Measurements from ENCODE around the gene YPEL1. TPM values are rescaled to one million over a fixed set of nuclear protein-coding genes. Genes with fewer than 3 reads are reported as not detected.

YPEL1 gene
- total RNA-seq, result 1 to 10 TPM; 2.2 to 2.9 TPM

DNA sequence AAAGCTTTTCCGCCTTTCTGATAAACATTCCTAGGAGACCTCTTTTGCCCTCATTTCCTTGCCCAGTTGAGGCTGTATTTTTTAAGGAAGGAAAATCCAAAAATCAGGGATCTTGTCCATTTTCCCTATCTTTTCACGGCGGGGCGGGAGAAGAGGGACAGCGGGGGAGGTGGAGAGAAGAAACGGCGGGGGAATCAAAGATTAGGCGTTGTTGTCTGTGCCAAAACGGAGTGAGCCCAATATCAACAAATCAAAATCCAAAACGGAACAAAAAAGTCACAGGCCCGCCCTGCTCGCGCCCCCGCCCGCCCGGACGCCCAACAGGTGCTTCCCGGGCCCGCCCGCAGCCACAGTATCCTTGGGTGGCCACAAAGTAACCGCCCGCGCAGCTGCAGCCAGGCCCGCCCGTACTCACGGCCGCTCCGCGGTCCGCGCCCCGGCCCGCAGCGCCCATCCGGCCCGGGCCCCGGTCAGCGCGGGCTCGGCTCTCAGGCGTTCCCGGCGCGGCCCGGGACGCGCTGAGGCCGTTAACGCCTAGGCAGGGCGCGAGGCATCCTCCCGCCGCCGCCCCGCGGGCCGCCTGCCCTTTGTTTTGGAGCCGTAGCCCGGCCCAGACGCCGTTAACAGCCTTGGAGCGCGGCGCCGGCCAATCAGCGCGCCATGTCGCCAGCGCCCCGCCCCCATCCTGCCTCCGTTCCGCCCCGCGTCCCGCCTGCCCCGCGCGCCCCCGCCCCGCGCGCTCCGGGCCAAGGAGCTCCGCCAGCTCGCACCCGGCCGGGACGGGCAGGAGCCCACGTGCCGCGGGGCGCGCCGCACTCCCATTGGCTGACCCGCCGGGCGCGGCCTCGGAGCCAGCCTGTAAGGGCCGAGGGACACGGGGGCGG lies at the start of gene YPEL1:
Gene YPEL1 (minus strand): TSS at position 595 of the 884 bp plus-strand sequence. CDS start 25,050 bp downstream, outside the sequence.
- H3K27me3 ChIP-seq, result no peaks in the 10 kb centered on the region
- no peaks in the 10 kb centered on the region for H3K9me3 ChIP-seq
- no peaks in the 10 kb centered on the region for H3K4me1 ChIP-seq
- H3K27ac ChIP-seq, result peak within 1 kb of the TSS; percentile 72
- H3K9ac ChIP-seq (ENCODE audit: low read depth in 2 of 2, low read length in 2 of 2), result peak within 1 kb of the TSS; percentile 58
- peak within 1 kb of the TSS; percentile 66 for H3K4me3 ChIP-seq
- TF ChIP-seq, protein P1, sequence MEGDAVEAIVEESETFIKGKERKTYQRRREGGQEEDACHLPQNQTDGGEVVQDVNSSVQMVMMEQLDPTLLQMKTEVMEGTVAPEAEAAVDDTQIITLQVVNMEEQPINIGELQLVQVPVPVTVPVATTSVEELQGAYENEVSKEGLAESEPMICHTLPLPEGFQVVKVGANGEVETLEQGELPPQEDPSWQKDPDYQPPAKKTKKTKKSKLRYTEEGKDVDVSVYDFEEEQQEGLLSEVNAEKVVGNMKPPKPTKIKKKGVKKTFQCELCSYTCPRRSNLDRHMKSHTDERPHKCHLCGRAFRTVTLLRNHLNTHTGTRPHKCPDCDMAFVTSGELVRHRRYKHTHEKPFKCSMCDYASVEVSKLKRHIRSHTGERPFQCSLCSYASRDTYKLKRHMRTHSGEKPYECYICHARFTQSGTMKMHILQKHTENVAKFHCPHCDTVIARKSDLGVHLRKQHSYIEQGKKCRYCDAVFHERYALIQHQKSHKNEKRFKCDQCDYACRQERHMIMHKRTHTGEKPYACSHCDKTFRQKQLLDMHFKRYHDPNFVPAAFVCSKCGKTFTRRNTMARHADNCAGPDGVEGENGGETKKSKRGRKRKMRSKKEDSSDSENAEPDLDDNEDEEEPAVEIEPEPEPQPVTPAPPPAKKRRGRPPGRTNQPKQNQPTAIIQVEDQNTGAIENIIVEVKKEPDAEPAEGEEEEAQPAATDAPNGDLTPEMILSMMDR (IDR thresholded peaks at IDR 0.05), result no peak
- intact Hi-C loops (cut with DNase I), result no loop called here
- no peaks in the 10 kb centered on the region for H3K36me3 ChIP-seq
- DNase-seq, result peak; percentile 98

DNA sequence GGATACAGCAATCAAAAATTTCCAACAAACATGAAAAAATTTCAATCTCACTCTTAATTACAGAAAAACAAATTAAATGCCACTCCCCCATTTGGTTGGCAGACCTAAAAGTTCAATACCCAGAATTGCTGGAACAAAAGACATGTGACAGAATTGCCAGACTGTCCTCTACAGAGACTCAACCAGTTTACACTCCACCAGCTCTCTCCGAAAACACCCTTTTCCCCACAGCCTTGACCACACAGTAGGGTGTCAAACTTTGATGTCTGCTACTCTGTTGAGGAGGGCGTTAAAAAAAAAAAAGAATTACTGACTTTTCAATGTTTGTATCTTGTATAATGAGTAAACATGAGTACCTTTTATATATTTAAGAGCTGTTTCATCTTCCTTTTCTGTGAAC lies 44.7 kb upstream of the YPEL1 start:
- H3K36me3 ChIP-seq, result no peaks in the 10 kb centered on the region
- H3K9ac ChIP-seq (ENCODE audit: low read depth in 2 of 2, low read length in 2 of 2), result no peak overlapping the region
- no peak for DNase-seq
- no peaks in the 10 kb centered on the region for H3K27me3 ChIP-seq
- H3K4me3 ChIP-seq, result no peak overlapping the region
- no peaks in the 10 kb centered on the region for H3K9me3 ChIP-seq
- TF ChIP-seq, protein P1 (IDR thresholded peaks at IDR 0.05), result no peak
- no peaks in the 10 kb centered on the region for H3K4me1 ChIP-seq
- intact Hi-C loops (cut with DNase I), result no loop called here
- no peak overlapping the region for H3K27ac ChIP-seq

- Histone ChIP-seq H3K9ac (ENCODE audit: low read depth in 2 of 2, low read length in 2 of 2) (no peak overlapping the region), H3K9me3 (no peaks in the 10 kb centered on the region), H3K36me3 (no peaks in the 10 kb centered on the region), H3K4me3 (no peak overlapping the region), H3K27ac (no peak overlapping the region), H3K27me3 (no peaks in the 10 kb centered on the region), H3K4me1 (no peaks in the 10 kb centered on the region)
- no peak for DNase-seq
- intact Hi-C loops (cut with DNase I), result no loop called here
- TF ChIP-seq, protein P1 (IDR thresholded peaks at IDR 0.05), result no peak
These were observed 43.9 kb upstream of the YPEL1 start for GRCh38 chr22:21779444-21779843.

GRCh38 chr22:21778705-21779363 lies 43.2 kb upstream of the YPEL1 start:
- H3K4me3 ChIP-seq, result no peak overlapping the region
- intact Hi-C loops (cut with DNase I), result no loop called here
- H3K36me3 ChIP-seq, result no peaks in the 10 kb centered on the region
- no peak overlapping the region for H3K27ac ChIP-seq
- TF ChIP-seq, protein P1 (IDR thresholded peaks at IDR 0.05), result no peak
- no peaks in the 10 kb centered on the region for H3K9me3 ChIP-seq
- H3K9ac ChIP-seq (ENCODE audit: low read depth in 2 of 2, low read length in 2 of 2), result no peak overlapping the region
- H3K4me1 ChIP-seq, result no peaks in the 10 kb centered on the region
- no peaks in the 10 kb centered on the region for H3K27me3 ChIP-seq
- DNase-seq, result no peak

GRCh38 chr22:21771631-21771976 lies 36.0 kb upstream of the YPEL1 start:
- H3K4me1 ChIP-seq, result no peaks in the 10 kb centered on the region
- H3K27ac ChIP-seq, result no peak overlapping the region
- TF ChIP-seq, protein P1 (IDR thresholded peaks at IDR 0.05), result no peak
- H3K36me3 ChIP-seq, result peaks cover 3% of the 10 kb centered on the region
- H3K9me3 ChIP-seq, result no peaks in the 10 kb centered on the region
- no peaks in the 10 kb centered on the region for H3K27me3 ChIP-seq
- intact Hi-C loops (cut with DNase I), result no loop called here
- no peak overlapping the region for H3K9ac ChIP-seq (ENCODE audit: low read depth in 2 of 2, low read length in 2 of 2)
- H3K4me3 ChIP-seq, result no peak overlapping the region
- DNase-seq, result no peak
